Stimulated activated CD4-positive, alpha-beta T cell treated with anti-CD3 and anti-CD28 coated beads, Interleukin-15, amount 100 ng/mL, for 48 hours (primary cell): ENCODE measurements around the gene RHBDF2.

Experiments used
- DNase-seq, 2 donors: peaks; one replicate each; pipeline ENCODE4 v3.0.0-alpha.2; 2020; ENCODE audit warnings: low read depth in 2 of 2

The RHBDF2 gene

DNA sequence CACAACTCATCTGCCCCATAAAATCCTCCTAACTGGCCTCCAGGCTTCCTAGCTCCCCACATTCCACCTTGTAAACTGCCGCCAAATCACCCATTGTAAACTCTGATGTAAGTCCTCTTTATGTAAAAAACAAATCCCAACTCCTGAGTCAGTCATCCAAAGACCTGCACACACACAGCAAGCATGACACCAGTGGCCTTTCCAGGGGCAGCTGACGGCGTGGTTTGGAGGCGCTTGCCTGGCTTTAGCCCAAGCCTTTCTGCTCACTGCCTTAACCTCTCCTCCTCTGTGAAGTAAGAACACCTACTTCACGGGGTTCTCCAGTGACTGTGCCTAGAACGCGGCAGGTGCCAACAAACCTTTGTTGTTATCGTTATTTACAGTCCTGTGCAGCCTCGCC is 62.3 kb downstream of the RHBDF2 start:
- no peak for DNase-seq

- DNase-seq, result no peak
Measured at GRCh38 chr17:76437467-76438402, 63.5 kb downstream of the RHBDF2 start.

GRCh38 chr17:76435751-76436150 is 65.5 kb downstream of the RHBDF2 start:
- DNase-seq, result no peak

DNA sequence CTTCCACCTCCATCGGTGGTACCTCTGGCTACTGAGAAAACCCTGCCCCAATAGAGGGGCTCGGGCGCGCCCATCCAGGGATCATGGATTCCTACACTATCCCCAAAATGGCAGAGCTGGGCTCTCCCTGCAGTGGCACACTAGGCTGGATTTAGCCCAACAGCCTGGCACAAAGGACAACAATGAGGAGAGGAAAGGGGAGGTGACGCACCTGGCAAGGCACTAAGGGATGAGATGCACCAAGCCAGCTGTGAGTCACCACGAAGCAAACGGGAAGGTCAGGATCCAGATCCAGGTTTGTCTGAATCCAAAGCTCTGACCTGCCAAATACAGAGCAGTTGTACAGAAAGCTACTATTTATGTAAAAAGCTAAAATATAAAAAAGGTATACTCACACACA is 66.4 kb downstream of the RHBDF2 start:
- DNase-seq, result no peak

- DNase-seq, result no peak
Measured at GRCh38 chr17:76433693-76434092, 67.5 kb downstream of the RHBDF2 start.

- no peak for DNase-seq
Measured at GRCh38 chr17:76432712-76433336, 68.4 kb downstream of the RHBDF2 start.

DNA sequence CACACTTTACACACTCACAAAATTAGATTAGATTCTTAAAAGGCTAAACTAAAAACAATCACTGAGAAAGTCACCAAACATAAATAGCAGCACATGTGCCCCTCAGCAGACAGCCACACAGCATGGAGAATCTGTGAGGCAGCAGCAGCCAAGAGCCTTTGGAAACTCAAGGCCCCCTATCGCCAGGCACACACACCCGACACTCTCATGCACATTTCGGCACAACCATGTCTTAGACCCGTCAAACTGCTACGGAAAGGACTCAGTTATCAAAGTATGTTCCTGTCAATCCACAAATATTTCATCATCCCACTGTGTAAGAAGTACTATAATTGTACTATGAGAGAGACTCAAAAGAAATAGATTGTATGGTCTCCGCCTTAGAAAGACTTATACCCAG is 69.2 kb downstream of the RHBDF2 start:
- no peak for DNase-seq

DNA sequence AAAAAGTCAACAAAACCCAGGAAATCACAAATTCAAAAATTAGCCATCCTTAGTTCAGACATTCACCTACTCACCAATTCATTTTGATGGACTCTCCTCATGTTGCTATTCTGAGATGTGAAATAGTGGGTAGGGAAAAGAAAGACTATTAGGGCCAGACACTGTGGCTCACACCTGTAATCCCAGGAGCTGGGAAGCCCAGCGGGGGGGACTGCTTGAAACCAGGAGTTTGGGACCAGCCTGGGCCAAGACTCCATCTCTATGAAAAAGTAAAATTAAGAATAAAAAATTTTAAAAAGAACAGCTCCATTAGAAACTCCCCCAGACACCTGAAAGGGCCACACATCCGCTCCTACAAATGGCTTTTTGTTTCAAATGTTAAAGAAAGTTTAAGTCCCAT is 69.7 kb downstream of the RHBDF2 start:
- DNase-seq, result no peak

- DNase-seq, result no peak
Measured at GRCh38 chr17:76428511-76428910, 72.7 kb downstream of the RHBDF2 start.

- no peak for DNase-seq
Measured at GRCh38 chr17:76427501-76428231, 73.6 kb downstream of the RHBDF2 start.

GRCh38 chr17:76426853-76427252 is 74.4 kb downstream of the RHBDF2 start:
- DNase-seq, result no peak

- no peak for DNase-seq
Measured at GRCh38 chr17:76422860-76423259, 78.4 kb downstream of the RHBDF2 start.

DNA sequence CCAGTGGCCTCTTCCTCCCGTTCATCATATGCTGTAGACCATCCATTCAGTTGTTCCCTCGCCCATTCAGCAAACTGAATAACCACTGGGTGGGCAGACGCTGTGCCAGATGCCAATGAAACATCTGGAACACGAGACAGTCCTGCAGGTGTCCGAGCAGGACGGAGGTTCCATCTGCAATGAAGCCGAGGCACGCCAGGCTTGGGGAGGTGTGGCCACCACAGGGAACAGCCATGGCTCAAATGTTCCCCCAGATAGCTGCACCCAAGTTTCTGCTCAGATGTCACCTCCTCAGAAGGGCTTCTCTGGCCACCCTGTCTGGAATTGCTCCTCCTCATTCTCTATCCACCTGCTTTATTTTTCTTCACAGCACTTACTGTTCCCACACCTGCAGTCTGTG is 78.8 kb downstream of the RHBDF2 start:
- no peak for DNase-seq

DNA sequence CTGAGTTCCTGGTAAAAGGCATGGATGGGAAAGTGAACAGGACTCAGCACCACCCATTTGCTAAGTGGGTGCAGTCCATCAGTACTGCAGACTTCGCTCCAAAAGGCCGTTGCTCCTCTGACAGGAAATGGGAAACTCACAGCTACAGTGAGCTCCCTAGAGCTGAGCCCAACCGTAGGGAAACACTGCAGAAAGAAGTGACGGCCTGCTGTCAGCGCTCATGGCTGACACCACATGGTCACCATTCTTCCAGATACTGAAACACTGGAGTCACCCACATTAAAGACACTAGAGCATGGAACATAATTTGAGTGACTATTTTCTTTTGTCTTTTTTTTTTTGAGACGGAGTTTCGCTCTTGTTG is 80.2 kb downstream of the RHBDF2 start:
- no peak for DNase-seq
